Body of pancreas (tissue), 4 donors: ENCODE data around the gene ANKRD55.

Experiments
- CTCF ChIP-seq, 7 experiments: fragments of 450-650 bp in 4 of 7; fragments of 200-600 bp in 3 of 7; sonication (generic) in 3 of 7; IDR thresholded peaks; one replicate each; pipeline ENCODE4 v1.5.1; 2016 to 2019; ENCODE audit warnings: antibody characterized with exemption in 7 of 7
- POLR2A ChIP-seq, 3 donors: fragments of 450-650 bp; IDR thresholded peaks; one replicate each; pipeline ENCODE4 v1.6.1; 2016; ENCODE audit warnings: antibody characterized with exemption in 3 of 3, mild to moderate bottlenecking in 2 of 3

- TF ChIP-seq CTCF (IDR thresholded peaks at IDR 0.05) = no peak
- no peak for TF ChIP-seq POLR2A (IDR thresholded peaks at IDR 0.05)
Measured at GRCh38 chr5:56100439-56101176, 132.5 kb downstream of the ANKRD55 start.
